Esophagus muscularis mucosa (tissue), 4 donors: ENCODE results near the gene ECEL1. TPM values are rescaled to one million over a fixed set of nuclear protein-coding genes. Genes with fewer than 3 reads are reported as not detected.

Experiments
- DNase-seq: peaks from one replicate; pipeline ENCODE4 v3.0.0-alpha.2; 2017; ENCODE audit errors: extremely low spot score
- H3K27ac ChIP-seq, 4 donors: fragments of 200-600 bp; sonication (generic); replicated peaks in 1 of 4; 1 replicate in 3 of 4; 2 replicates in 1 of 4; pipeline ENCODE4 v1.5.1; 2016 to 2019; ENCODE audit warnings: mild to moderate bottlenecking in 1 of 4
- H3K27me3 ChIP-seq, 4 donors: fragments of 200-600 bp; sonication (generic); one replicate each; pipeline versions ENCODE4 v1.5.1 to v1.6.0; 2016 to 2019
- H3K36me3 ChIP-seq, 4 donors: fragments of 200-600 bp; sonication (generic); one replicate each; pipeline ENCODE4 v1.5.1; 2016 to 2019
- H3K4me1 ChIP-seq, 4 donors: fragments of 200-600 bp; sonication (generic); one replicate each; pipeline ENCODE4 v1.5.1; 2016 to 2019
- H3K4me3 ChIP-seq, 4 donors: fragments of 200-600 bp; sonication (generic); 1 replicate in 2 of 4; 2 replicates in 2 of 4; pipeline ENCODE4 v1.5.1; 2016 to 2019; ENCODE audit warnings: mild to moderate bottlenecking in 4 of 4, moderate library complexity in 1 of 4
- H3K9me3 ChIP-seq, 4 donors: fragments of 200-600 bp; sonication (generic); 1 replicate in 3 of 4; 2 replicates in 1 of 4; pipeline ENCODE4 v1.5.1; 2016 to 2019
- EP300 ChIP-seq: sonication (generic); formaldehyde crosslinking; IDR thresholded peaks from one replicate; pipeline ENCODE4 v1.6.1; 2017; ENCODE audit warnings: antibody characterized with exemption
- POLR2A ChIP-seq: fragments of 450-650 bp; IDR thresholded peaks from one replicate; pipeline ENCODE4 v1.6.1; 2017; ENCODE audit warnings: antibody characterized with exemption, moderate library complexity, mild to moderate bottlenecking, low read depth
- POLR2AphosphoS5 ChIP-seq, 2 donors: sonication (generic); formaldehyde crosslinking; IDR thresholded peaks; one replicate each; pipeline ENCODE4 v1.6.1; 2017; ENCODE audit warnings: antibody characterized with exemption in 2 of 2
- WGBS: methylation state at CpG from one replicate; pipeline ENCODE4 v1.1.5; 2018; 5-methylcytosine and 5-hydroxymethylcytosine counted together
- intact Hi-C: fragments of 100-400 bp; cut with DNase I; formaldehyde crosslinking; loops from one replicate; pipeline ENCODE4 v1.15.1; 2023
- total RNA-seq, 4 donors: library from RNA; depleted of rRNA; stranded (reverse); fragments of >200 nt; gene quantifications; one replicate each; pipeline versions ENCODE4 v1.1.0 to v1.2.1, GENCODE V29; 2016
- TF ChIP-seq, protein P1 (sequence below), 3 experiments: fragments of 200-600 bp in 2 of 3; fragments of 450-650 bp in 1 of 3; sonication (generic) in 2 of 3; IDR thresholded peaks; one replicate each; pipeline ENCODE4 v1.5.1; 2017 to 2019; ENCODE audit warnings: antibody characterized with exemption in 3 of 3, mild to moderate bottlenecking in 2 of 3, moderate library complexity in 1 of 3

The ECEL1 gene
- total RNA-seq, 4 donors from 2014 or later: 0.66 to 1.6 (median 1.4) TPM; not detected in 1

DNA sequence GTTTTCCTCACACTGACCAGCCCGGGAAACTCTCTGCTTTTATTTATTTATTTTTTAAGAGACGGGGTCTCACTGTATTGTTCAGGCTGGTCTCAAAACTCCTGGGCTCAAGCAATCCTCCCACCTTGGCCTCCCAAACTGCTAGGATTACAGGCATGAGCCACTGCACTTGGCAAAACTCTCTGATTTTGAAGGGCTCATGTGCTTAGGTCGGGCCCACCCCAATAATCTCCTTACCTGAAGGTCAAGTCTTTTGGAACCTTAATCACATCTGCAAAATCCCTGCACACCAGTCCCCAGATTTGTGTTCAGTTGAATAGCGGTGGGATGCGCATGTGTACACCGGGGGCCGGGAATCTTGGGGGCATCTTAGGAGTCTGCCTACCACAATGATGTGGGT, 7.7 kb upstream of the ECEL1 start:
- intact Hi-C loops: no loop called here
- Histone ChIP-seq H3K4me1 (no peaks in the 10 kb centered on the region), H3K27me3 (peaks cover 0 to 27% (median 0%) of the 10 kb centered on the region in 4 donors), H3K4me3 (no peak overlapping the region), H3K27ac (no peak overlapping the region), H3K9me3 (no peaks in the 10 kb centered on the region), H3K36me3 (no peaks in the 10 kb centered on the region)
- TF ChIP-seq, protein P1, sequence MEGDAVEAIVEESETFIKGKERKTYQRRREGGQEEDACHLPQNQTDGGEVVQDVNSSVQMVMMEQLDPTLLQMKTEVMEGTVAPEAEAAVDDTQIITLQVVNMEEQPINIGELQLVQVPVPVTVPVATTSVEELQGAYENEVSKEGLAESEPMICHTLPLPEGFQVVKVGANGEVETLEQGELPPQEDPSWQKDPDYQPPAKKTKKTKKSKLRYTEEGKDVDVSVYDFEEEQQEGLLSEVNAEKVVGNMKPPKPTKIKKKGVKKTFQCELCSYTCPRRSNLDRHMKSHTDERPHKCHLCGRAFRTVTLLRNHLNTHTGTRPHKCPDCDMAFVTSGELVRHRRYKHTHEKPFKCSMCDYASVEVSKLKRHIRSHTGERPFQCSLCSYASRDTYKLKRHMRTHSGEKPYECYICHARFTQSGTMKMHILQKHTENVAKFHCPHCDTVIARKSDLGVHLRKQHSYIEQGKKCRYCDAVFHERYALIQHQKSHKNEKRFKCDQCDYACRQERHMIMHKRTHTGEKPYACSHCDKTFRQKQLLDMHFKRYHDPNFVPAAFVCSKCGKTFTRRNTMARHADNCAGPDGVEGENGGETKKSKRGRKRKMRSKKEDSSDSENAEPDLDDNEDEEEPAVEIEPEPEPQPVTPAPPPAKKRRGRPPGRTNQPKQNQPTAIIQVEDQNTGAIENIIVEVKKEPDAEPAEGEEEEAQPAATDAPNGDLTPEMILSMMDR (IDR thresholded peaks at IDR 0.05): no peak
- no peak for TF ChIP-seq POLR2AphosphoS5 (IDR thresholded peaks at IDR 0.05)
- no peak for TF ChIP-seq POLR2A
- TF ChIP-seq EP300: no peak
- DNase-seq: no peak
- WGBS: 90% methylated on average over 7 of the region's 7 CpGs

DNA sequence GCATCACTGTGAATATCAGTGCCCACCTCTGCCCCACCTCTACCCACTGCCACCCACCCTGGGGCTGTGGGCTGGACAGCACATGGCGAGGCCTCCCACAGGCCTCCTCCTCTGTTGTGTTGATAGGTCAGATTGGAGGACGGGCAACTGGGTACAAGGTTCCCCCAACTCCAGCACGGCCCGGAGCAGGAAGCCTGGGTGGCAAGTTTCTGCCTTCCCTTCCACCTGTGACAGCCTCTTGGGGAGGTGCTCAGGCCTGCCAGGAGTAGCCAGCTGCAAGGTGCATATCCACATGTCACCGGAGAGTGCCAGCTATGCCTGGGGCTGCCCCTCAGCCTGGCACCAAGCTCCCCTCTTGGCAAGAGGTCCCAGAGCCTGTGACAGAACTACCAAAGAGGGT, 6.9 kb upstream of the ECEL1 start:
- intact Hi-C loops: no loop called here
- no peak for TF ChIP-seq POLR2A
- TF ChIP-seq POLR2AphosphoS5 (IDR thresholded peaks at IDR 0.05): no peak
- TF ChIP-seq EP300: no peak
- TF ChIP-seq, protein P1 (IDR thresholded peaks at IDR 0.05): no peak
- no peak for DNase-seq
- no peaks in the 10 kb centered on the region for H3K4me1 ChIP-seq
- H3K9me3 ChIP-seq: no peaks in the 10 kb centered on the region
- H3K27ac ChIP-seq: no peak overlapping the region
- no peaks in the 10 kb centered on the region for H3K36me3 ChIP-seq
- peaks cover 0 to 33% (median 0%) of the 10 kb centered on the region in 4 donors for H3K27me3 ChIP-seq
- WGBS: 98% methylated on average over 4 of the region's 5 CpGs
- H3K4me3 ChIP-seq: no peak overlapping the region

DNA sequence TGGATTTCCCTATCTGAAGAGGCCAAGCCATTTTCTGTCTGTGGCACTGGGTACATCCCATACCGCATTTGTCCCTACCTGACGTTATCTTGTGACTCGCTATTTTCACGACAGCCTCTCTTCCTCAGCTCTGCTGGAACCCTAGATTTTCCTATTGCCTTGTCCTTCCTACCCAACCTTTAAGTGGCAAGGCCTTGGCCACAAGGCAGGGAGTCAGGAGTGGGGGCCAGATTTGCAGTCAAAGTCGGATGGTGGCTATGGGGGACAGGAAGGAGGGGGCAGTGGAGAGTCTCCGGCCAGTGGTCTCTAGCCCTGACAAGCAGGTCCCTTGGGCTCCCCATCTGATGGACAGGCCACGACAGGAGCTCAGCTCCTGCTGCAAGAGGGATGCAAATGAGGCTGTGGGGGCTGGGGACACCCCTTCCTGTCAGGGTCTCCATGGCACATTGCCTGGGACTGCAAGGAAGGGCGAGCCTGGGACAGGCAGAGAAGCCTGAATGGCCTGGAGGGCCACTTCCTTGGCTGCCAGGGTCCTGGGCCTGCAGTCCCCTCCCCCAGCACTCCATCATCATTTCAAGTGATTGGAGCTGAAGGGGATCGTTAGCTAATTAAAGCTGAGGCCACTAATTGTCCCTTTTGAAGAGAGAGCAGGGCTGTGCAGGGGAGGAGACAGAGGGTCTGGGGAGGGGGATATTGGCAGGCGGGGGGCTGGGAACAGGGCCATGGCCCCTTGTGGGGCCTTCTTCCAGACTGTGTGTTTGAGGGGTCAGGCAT, 6.3 kb upstream of the ECEL1 start:
- Histone ChIP-seq H3K4me3 (no peak overlapping the region), H3K27ac (no peak overlapping the region), H3K27me3 (peaks cover 0 to 40% (median 0%) of the 10 kb centered on the region in 4 donors), H3K36me3 (no peaks in the 10 kb centered on the region), H3K4me1 (no peaks in the 10 kb centered on the region), H3K9me3 (no peaks in the 10 kb centered on the region)
- TF ChIP-seq EP300: no peak
- TF ChIP-seq, protein P1 (IDR thresholded peaks at IDR 0.05): no peak
- TF ChIP-seq POLR2AphosphoS5 (IDR thresholded peaks at IDR 0.05): no peak
- TF ChIP-seq POLR2A: no peak
- DNase-seq: no peak
- WGBS: 83% methylated on average over 10 of the region's 10 CpGs
- intact Hi-C loops: no loop called here

DNA sequence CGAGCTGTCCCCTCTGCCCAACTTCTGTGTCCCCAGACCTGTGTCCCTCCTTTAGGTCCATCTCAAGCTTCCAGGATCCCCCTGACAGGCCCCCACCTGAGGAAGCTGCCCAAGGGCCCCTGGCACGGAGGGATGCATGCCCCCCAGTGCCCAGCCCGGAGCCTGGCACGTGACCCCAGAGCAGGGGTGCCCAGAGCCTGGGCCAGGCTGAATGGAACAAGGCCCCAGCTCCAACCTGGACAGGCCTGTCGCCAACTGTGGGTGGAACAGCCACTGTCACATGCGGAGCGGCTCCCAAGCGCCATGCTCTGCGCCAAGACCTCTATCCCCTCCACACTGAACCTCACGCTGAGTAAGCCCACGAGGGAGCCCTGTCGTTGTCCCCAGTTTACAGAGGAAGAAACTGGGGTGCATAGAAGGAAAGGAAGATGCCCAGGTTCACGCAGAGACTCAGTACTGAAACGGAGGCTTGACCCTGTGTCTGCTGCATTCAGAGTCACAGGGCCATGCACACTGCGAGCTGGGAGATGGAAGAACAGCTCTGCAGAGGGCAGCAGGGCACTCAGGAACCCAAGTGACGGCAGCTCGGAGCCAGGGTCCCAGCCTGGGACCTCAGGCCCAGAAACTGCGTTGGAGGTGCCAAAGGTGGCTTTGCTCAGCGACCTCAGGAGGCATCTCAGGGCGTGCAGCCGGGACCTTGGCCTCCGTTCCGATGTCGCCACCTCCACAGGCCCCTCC, 5.5 kb upstream of the ECEL1 start:
- Histone ChIP-seq H3K9me3 (no peaks in the 10 kb centered on the region), H3K4me3 (no peak overlapping the region), H3K27ac (no peak overlapping the region), H3K36me3 (no peaks in the 10 kb centered on the region), H3K4me1 (no peaks in the 10 kb centered on the region), H3K27me3 (peaks cover 0 to 47% (median 0%) of the 10 kb centered on the region in 4 donors)
- 83% methylated on average over 21 of the region's 24 CpGs for WGBS
- no peak for TF ChIP-seq EP300
- no peak for TF ChIP-seq POLR2AphosphoS5 (IDR thresholded peaks at IDR 0.05)
- TF ChIP-seq, protein P1 (IDR thresholded peaks at IDR 0.05): no peak
- TF ChIP-seq POLR2A: no peak
- no peak for DNase-seq
- intact Hi-C loops: no loop called here
